SK-N-MC (cell line): Measurements from ENCODE around the gene KIF23.

ENCODE experiments used
- EZH2 ChIP-seq: fragments of 200-600 bp; sonication (generic); IDR thresholded peaks from one replicate; pipeline ENCODE4 v1.6.1; 2017; ENCODE audit warnings: antibody characterized with exemption
- FOXP2 ChIP-seq: optimal IDR thresholded peaks from 2 replicates; pipeline ENCODE3; 2011; ENCODE audit warnings: mild to moderate bottlenecking, moderate library complexity; ENCODE audit not compliant: insufficient read depth; ENCODE audit errors: extremely low read length, control extremely low read depth
- POLR2AphosphoS5 ChIP-seq: IDR thresholded peaks from 2 replicates; pipeline ENCODE4 v1.6.1; 2012; ENCODE audit warnings: mild to moderate bottlenecking, low read depth, low read length, borderline replicate concordance

DNA sequence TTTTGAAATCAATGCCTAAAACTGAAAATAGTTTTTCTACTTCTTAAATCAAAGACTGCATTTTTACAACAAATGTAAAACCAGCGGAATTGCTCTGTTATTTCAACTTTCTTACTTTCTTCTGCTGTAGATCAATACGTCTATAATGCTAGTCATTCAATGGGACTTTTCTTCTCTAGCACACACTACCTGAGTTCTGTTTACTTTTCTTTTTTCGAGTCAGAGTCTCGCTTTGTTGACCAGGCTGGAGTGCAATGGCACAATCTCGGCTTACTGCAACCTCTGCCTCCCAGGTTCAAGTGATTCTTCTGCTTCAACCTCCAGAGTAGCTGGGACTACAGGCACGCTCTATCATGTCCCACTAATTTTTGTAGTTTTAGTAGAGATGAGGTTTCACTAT, 40.7 kb upstream of the KIF23 start:
- no peak for TF ChIP-seq EZH2
- no peak for TF ChIP-seq POLR2AphosphoS5
- TF ChIP-seq FOXP2 = no peak
